HG02642 (cell line): ENCODE measurements around the gene IFNGR1.

Experiments used
- ATAC-seq: cut with Tn5 transposase; IDR thresholded peaks from one replicate; pipeline ENCODE4 v1.9.1; 2021; ENCODE audit warnings: mild to moderate bottlenecking; ENCODE audit not compliant: unreplicated experiment, poor library complexity

The IFNGR1 gene

GRCh38 chr6:137181891-137182653 is 37.1 kb downstream of the IFNGR1 start:
- ATAC-seq: no peak

GRCh38 chr6:137177611-137178010 is 41.6 kb downstream of the IFNGR1 start:
- no peak for ATAC-seq

- no peak for ATAC-seq
Measured at GRCh38 chr6:137176729-137177128, 42.5 kb downstream of the IFNGR1 start.

- no peak for ATAC-seq
Measured at GRCh38 chr6:137175868-137176245, 43.3 kb downstream of the IFNGR1 start.

- ATAC-seq: no peak
Measured at GRCh38 chr6:137175157-137175867, 43.9 kb downstream of the IFNGR1 start.

GRCh38 chr6:137173501-137173900 is 45.7 kb downstream of the IFNGR1 start, which contains the start of gene IL22RA2:
TSS of gene IL22RA2 (minus strand) at chr6:137173644. CDS start at chr6:137161749, 11,895 bp downstream.
- no peak for ATAC-seq

GRCh38 chr6:137172734-137173431 is 46.3 kb downstream of the IFNGR1 start:
- no peak for ATAC-seq

GRCh38 chr6:137171824-137172733 is 47.1 kb downstream of the IFNGR1 start:
- no peak for ATAC-seq

- ATAC-seq: no peak
Measured at GRCh38 chr6:137171053-137171374, 48.2 kb downstream of the IFNGR1 start.

- ATAC-seq: no peak
Measured at GRCh38 chr6:137170266-137171052, 48.7 kb downstream of the IFNGR1 start.

- no peak for ATAC-seq
Measured at GRCh38 chr6:137167702-137168377, 51.3 kb downstream of the IFNGR1 start.

- ATAC-seq: no peak
Measured at GRCh38 chr6:137166247-137167098, 52.7 kb downstream of the IFNGR1 start.

GRCh38 chr6:137165375-137166246 is 53.6 kb downstream of the IFNGR1 start:
- peak; percentile 59 for ATAC-seq

GRCh38 chr6:137163732-137164318 is 55.4 kb downstream of the IFNGR1 start:
- ATAC-seq: no peak

GRCh38 chr6:137162692-137163306 is 56.4 kb downstream of the IFNGR1 start:
- no peak for ATAC-seq

- no peak for ATAC-seq
Measured at GRCh38 chr6:137161949-137162348, 57.2 kb downstream of the IFNGR1 start.
